GM18858 (cell line): ENCODE measurements around the gene PLEKHG4B.
"Not testable (repeated sequence)": the region's sequence is repeated elsewhere in the genome, so short reads cannot be mapped to it uniquely, and the experiment has no call there.

Source experiments
- ATAC-seq: cut with Tn5 transposase; IDR thresholded peaks from one replicate; pipeline ENCODE4 v1.9.1; 2021; ENCODE audit not compliant: unreplicated experiment

PLEKHG4B gene, protein sequence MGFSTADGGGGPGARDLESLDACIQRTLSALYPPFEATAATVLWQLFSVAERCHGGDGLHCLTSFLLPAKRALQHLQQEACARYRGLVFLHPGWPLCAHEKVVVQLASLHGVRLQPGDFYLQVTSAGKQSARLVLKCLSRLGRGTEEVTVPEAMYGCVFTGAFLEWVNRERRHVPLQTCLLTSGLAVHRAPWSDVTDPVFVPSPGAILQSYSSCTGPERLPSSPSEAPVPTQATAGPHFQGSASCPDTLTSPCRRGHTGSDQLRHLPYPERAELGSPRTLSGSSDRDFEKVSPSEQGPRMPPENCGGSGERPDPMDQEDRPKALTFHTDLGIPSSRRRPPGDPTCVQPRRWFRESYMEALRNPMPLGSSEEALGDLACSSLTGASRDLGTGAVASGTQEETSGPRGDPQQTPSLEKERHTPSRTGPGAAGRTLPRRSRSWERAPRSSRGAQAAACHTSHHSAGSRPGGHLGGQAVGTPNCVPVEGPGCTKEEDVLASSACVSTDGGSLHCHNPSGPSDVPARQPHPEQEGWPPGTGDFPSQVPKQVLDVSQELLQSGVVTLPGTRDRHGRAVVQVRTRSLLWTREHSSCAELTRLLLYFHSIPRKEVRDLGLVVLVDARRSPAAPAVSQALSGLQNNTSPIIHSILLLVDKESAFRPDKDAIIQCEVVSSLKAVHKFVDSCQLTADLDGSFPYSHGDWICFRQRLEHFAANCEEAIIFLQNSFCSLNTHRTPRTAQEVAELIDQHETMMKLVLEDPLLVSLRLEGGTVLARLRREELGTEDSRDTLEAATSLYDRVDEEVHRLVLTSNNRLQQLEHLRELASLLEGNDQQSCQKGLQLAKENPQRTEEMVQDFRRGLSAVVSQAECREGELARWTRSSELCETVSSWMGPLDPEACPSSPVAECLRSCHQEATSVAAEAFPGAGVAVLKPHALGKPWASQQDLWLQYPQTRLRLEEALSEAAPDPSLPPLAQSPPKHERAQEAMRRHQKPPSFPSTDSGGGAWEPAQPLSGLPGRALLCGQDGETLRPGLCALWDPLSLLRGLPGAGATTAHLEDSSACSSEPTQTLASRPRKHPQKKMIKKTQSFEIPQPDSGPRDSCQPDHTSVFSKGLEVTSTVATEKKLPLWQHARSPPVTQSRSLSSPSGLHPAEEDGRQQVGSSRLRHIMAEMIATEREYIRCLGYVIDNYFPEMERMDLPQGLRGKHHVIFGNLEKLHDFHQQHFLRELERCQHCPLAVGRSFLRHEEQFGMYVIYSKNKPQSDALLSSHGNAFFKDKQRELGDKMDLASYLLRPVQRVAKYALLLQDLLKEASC (N-terminal part only)

DNA sequence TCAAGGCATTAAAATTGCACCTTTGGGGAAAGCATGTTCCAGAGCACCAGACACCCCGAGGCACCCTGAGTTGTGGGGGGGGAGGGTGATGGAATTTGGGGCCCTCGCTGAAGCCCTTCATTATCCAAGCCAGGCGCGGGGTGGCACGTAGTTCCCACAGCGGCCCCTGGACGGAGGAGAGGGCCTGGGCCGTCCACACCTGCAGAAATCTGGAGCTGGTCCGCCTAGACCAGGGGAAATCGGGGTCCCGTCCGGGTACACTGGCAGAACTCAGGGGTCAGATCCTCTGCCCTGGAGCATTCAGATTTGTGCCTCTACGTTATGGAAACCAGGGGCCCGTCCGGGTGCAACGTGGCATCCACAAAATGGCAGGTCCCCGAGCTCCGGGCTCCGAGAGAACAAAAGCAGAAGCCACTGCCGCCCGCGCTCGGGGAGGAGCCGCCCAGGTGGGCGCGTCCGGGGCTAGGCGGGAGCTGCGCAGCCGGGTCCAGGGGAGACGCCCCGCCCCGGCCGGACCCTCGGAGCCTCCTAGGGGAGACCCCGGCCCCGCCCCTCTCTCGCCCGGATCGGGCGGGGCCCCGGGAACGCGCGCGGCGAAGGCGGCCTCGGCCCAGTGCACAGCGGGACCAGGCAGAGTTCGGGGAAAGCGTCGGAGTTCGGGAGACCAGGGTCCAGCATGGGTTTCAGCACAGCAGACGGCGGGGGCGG, at the start of gene PLEKHG4B:
PLEKHG4B (plus strand) TSS at position 613 of the 708 bp plus-strand sequence; CDS start at position 677, 64 bp downstream.
- no peak for ATAC-seq

DNA sequence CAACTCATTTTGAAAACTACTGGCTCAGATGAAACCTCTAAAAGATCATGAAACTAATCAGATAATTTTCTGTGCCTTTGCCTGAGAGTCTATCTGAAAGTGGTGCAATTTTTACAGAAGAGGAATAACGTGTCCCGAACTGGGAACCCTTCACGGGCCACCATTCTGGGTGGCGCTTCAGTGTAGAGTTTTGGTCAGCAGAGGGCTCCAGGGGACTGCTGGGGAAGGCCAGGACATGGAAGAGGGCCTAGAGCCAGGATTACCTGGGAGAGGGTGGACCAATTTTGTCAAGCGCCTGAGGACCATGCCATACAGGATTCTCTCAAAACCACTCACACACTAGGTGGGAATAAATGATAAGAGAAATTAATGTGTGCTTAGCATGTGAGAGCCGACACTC, 49.7 kb upstream of the PLEKHG4B start:
- ATAC-seq: no peak

DNA sequence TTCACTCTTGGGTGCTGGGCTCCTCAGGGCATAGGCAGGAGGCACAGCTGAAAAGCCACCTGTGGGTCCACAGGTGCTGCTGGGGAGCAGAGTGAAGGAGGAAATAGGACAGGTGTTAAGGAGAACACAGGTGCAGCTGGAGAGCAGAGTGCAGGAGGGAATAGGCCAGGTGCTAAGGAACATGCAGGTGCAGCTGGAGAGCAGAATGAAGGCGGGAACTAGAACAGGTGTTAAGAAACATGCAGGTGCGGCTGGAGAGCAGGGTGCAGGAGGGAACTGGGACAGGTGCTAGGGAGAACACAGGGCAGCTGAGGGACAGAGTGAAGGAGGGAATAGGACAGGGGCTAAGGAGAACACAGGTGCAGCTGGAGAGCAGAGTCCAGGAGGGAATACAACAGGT, 43.8 kb upstream of the PLEKHG4B start:
- ATAC-seq: no peak

DNA sequence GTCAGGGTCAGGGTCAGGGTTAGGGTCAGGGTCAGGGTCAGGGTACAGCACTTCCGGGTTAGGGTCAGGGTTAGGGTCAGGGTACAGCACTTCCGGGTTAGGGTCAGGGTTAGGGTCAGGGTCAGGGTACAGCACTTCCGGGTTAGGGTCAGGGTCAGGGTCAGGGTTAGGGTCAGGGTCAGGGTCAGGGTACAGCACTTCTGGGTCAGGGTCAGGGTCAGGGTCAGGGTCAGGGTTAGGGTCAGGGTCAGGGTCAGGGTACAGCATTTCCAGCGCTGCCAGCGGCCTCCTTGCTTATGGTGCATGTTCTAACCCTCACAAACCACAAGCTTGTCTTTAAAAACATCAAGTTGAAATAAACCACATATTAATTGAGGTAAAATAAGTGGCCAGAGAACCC, 42.4 kb upstream of the PLEKHG4B start:
- ATAC-seq: not testable (repeated sequence)

DNA sequence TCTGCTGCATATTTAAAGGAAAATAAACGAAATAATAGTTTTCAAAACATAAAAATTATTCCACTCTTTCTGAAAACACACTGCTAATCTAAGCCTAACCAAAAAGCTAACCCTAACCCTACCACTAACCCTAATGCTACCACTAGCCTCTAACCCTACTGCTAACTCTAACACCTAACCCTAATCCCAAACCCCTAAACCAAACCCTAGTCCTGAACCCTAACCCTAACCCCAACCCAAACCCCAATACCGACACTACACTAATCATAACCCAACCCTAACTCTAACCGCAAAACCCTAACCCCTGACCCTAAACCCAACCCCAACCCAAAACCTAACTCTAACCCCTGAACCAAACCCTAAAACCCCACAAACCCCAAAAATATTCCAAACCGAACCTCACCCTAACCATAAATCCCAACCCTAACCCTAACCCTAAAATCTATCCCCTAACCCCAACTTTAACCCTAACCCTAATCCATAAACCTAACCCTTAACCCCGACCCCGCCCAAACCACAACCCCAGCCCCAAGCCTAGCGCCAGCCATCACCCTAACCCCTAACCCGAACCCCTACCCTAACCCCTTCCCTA, 41.9 kb upstream of the PLEKHG4B start:
- no peak for ATAC-seq

DNA sequence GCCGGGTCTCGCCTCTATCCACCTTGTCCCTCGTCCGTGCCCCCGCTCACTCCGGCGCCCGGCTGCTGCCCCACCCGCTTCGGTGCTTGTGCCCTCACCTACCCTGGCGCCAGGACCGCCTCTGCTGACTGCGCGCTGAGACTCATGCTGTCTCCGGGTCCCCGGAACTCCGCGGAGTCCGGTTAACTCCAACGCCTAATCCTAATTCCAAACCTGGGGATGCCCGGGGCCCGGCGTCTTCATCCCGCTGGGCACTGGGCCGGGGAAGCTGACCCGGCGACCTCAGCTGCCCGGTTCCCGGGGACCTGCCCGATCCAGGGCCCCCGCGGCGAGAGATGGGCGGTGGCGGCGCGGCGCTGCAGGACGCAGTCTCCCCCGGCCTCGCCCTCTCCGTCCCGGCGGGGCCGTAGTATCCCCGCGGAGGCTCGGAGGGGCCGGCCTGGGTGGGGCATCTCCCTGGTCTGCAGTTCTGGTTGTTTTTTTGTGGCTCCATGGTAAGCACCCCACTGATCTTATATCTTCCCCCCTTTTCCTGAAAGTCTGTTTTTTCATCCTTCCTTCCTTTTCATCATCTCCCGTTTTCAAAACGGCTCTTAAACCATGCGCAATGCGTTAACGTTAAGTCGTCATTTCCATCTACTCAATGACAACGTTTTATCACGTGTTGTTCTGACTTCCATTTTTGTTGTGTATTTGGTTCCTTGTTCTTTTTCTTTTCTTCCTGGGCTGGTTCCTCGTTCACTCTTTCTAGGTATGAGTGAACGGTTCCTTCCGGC, 41.1 kb upstream of the PLEKHG4B start:
- no peak for ATAC-seq

DNA sequence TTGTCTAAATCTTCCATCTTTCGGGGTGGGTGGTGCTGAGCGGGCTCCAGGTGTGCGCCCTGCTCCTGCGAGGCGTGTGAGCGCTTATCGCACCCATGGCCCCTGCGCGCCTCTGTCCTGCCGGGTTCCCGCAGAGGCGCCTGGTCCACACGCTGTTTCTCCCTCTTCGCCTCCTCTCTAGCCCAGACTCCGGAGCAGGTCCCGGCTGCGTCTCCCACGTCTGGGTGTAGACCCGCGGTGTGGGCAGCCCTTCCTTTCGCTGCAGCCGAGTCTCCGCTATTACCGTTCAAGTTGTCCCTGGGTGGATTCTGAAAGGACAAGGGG, 40.5 kb upstream of the PLEKHG4B start:
- no peak for ATAC-seq

DNA sequence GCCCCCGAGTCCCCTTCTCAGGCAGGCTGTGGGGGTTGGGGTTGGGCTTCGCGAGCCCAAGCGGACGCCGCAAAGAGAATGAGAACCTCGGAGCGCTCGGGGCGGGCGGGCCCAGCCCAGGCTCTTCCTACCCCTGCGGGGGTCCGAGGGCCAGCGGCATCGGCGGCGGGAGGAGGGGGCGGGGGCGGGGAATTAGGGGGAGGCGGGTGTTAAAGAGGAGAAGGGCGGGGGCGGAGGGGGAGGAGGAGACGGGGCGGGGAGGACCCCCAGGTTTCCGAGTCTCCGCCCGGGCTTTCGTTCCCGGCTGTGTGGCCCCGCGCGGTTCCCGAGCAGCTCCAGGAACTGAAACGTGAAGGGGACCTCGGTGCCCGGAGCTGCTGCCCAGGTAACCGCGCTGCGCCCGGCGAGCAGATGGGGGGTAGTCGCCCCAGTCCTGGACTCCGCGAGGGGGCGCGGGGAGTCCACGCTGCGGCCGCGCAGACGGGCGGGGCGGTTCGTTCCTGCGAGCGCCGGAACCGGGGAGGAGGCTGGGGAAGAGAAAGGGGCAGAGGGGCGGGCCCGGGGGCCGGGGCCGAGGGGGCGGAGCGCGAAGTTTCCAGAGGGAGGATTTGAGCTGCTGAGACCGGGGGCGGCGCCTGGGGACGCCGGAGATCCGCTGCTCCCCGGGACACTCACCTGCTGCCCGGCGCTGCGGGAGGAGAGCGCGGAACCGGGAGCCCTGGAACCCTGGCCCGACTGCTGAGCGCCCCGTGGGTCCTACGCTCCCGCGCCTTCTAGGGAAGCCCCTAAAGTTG, 38.4 kb upstream of the PLEKHG4B start:
- no peak for ATAC-seq

DNA sequence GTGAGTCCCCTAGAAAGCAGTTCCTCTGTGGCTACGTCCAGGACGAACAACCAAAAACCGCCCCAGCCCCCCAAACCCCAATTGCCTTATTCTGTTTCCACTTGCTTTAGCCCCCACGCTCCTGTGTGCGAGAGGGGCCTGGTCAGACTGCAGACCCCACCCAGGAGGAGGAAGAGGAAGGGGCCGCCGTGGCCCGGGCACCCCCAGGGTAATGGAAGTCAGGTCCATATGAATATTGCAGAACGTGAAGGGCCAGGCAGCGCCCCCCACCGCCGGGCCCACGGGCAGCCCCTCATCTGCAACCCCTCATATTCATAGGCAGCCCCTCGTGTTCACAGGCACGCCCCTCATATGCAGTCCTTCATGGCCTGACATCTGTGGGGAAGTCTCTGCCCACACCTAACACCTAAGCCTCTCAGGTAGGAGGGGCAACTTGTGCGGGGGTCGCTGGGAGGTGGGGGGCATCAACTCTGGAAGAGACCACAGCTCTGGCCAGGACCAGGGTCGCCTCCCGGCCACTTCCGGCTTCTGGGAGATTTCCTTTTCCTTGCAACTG, 37.7 kb upstream of the PLEKHG4B start:
- no peak for ATAC-seq

DNA sequence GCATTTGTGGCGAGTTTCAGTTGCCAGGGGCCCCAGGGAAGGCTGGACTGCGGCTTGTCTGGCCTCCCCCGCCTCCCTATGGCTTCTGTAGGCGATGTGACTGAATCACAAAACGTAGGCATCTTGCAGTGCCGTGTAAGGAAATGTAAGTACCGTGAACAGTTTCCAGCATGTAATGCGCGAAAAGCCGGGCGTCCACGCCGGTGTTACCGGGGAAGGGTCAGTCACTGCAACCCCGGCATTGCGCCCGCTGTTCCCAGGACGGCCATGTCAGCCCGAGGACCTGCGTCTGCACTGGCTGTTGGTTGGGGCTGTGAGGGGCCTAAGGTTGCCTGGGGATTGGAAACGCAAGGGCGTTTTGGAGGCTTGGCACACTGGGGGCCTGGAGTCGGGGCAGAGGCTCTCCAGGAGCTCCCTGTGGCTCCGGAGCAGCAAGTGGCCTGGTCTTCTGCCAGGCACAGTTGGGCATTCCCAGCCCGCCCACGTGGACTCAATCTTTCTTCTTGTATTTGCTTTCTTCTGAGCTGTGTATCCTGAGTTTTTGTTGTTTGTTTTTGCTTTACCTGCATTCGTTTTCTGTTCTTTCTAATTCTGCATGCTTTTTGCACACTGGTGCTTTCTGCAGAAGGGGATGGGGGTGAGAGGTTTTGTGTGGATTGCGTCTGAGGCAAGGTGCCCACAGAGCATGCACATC, 36.9 kb upstream of the PLEKHG4B start:
- no peak for ATAC-seq

DNA sequence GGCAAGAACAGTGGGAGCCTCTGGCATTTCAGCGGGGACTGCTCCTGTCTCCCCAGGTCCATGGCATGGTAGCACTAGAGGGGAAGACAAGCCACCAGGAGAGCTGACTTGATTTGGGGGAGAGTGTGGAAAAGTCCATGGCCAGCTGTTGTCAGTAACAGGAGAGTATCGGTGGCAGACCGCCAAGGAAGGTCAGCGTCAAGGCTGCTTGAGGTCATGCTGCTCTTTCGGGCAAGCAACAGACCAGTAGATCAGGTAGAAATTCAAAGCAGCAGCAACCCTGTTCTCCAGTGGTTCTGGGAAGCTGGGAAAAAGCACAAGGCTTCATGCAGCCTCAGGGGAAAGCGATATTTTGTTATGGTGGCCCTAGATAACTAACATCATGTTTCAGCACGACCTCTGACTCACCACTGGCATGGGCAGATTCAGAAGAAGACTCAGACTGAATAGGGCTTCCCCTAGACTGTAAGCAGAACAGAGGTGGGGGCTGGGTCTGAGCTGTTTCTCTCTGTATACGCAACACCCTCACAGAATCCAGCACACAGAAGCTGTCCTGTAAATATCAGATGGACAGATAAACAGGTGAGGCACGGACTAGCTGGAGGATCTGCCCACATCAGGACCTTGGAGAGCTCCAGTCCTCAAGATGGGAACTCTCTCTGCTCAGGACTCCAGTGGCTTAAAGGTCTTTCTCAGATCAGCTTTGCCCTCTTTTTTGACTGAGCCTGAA, 35.2 kb upstream of the PLEKHG4B start:
- ATAC-seq: no peak

DNA sequence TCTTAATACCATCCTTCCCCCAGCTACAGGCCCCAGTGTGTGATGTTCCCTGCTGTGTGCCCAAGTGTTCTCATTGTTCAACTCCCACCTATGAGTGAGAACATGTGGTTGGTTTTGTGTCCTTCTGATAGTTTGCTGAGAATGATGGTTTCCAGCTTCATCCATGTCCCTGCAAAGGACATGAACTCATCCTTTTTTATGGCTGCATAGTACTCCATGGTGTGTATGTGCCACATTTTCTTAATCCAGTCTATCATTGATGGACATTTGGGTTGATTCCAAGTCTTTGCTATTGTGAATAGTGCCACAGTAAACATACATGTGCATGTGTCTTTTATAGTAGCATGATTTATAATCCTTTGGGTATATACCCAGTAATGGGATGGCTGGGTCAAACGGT, 31.7 kb upstream of the PLEKHG4B start:
- not testable (repeated sequence) for ATAC-seq

DNA sequence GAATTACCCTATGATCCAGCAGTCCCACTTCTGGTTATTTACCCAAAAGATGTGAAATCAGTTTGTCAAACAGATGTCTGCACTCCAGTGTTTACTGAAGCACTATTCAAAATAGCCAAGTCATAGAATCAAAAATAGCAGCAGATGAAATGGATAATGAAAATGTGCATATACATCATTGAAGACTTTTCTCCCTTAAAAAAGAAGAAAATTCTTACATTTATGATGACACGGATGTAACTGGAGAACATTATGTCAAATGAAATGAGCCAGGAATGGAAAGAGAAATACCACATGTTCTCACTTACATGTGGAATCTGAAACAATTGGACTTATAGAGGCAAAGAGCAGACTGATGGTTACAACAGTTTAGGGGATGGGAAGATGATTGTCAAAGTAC, 21.5 kb upstream of the PLEKHG4B start:
- ATAC-seq: no peak

DNA sequence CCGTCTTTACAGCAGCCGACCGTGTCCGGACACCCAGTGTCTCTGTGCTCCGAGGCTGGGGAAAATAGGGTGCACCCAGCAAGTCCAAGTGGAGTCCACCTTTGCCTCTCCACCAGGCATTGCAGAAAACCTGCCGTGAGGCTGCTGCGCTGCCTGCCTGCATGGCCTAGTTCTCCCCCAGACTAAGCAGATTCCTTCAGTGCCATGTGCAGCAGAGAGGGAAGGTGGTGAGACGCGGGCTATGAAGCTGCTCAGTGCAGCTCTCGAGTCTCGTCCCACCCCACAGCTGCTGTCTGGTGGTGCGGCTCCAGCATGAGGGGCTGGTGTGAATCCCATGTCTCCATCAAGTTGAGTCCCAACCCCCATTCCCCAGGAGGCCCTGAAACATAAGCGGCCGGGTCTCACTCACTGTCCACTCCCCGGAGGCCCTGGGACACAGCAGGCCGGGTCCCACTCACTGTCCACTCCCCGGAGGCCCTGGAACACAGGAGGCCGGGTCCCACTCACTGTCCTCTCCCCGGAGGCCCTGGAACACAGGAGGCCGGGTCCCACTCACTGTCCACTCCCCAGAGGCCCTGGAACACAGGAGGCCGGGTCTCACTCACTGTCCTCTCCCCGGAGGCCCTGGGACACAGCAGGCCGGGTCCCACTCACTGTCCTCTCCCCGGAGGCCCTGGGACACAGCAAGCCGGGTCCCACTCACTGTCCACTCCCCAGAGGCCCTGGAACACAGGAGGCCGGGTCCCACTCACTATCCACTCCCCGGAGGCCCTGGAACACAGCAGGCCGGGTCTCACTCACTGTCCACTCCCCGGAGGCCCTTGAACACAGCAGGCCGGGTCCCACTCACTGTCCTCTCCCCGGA, 19.4 kb upstream of the PLEKHG4B start:
- not testable (repeated sequence) for ATAC-seq

DNA sequence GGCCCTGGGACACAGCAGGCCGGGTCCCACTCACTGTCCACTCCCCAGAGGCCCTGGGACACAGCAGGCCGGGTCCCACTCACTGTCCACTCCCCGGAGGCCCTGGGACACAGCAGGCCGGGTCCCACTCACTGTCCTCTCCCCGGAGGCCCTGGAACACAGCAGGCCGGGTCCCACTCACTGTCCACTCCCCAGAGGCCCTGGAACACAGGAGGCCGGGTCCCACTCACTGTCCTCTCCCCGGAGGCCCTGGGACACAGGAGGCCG, 18.9 kb upstream of the PLEKHG4B start:
- ATAC-seq: not testable (repeated sequence)

DNA sequence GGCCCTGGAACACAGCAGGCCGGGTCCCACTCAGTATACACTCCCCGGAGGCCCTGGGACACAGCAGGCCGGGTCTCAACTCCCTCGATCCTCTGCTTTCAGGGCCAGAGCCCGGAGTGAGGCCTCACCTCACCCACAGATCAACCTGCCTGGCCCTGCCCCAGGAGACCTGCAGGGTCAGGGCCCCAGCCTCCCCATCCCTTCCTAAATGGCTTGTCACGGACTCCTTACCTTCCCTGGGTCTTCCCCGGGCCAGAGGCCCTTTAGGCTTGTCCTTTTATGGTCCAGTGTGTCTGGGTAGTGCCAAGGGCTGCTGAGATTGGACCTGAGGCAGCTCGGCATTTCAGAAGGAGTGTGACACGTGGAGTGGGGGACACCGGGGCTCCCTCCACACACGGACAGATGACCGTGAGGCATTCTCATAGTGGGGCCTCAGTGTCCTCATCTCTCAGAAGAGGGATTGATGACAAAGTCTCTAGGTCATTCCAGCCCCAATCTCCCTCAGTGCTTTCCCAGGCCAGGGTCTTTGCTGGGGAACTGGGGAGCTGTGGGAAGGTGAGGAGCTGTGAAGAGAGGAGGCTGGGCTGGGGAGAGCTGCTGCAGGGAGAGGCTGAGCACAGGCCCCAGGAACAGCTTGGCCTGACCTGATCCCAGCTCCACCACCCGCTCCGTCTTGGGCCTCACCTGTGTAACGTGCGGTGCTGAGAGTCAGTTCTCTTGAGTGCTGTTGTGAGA, 18.0 kb upstream of the PLEKHG4B start:
- no peak for ATAC-seq
